IMR-90 (cell line): Measurements from ENCODE around the gene SLC12A8. TPM values are rescaled to one million over a fixed set of nuclear protein-coding genes. Genes with fewer than 3 reads are reported as not detected.

Experiments
- ATAC-seq: fragments of 200-7000 bp; cut with Tn5 transposase; 2 replicates; pipeline ENCODE4 v1.9.1; 2020; ENCODE audit warnings: low read depth, mild to moderate bottlenecking, moderate library complexity
- BruUV-seq: library from RNA; stranded (reverse); fragments of 400-500 nt; replicated peaks from 2 replicates; lab custom pipeline; 2021; lab: Mats Ljungman, UMichigan
- CTCF ChIA-PET: fragments of 300-600 bp; formaldehyde crosslinking; extraction: SDS; loops from one replicate; lab custom pipeline; 2021; ENCODE audit warnings: antibody characterized with exemption; lab: Yijun Ruan, JAX
- POLR2A ChIA-PET: fragments of 300-600 bp; sonication (Branson Sonifier 250); formaldehyde crosslinking; loops from one replicate; lab custom pipeline; 2022; ENCODE audit warnings: antibody characterized with exemption; ENCODE audit not compliant: unreplicated experiment; lab: Charles Lee
- DNase-seq: peaks from one replicate; pipeline ENCODE4 v3.0.0; 2013
- H2AFZ ChIP-seq: replicated peaks from 2 replicates; pipeline ENCODE3; 2013; ENCODE audit warnings: low read length, mild to moderate bottlenecking; ENCODE audit not compliant: poor library complexity
- H2AK5ac ChIP-seq: 2 replicates; pipeline ENCODE4 v1.6.1; 2013; ENCODE audit warnings: low read depth, low read length, inconsistent platforms
- H2AK9ac ChIP-seq: replicated peaks from 2 replicates; pipeline ENCODE3; 2013; ENCODE audit warnings: mild to moderate bottlenecking, low read depth, low read length, moderate library complexity; ENCODE audit not compliant: poor library complexity
- H2BK120ac ChIP-seq: 2 replicates; pipeline ENCODE4 v1.6.1; 2013; ENCODE audit warnings: low read depth, low read length, inconsistent platforms
- H2BK15ac ChIP-seq: 3 replicates; pipeline ENCODE4 v1.6.1; 2013; ENCODE audit warnings: low read depth, low read length, inconsistent platforms
- H2BK20ac ChIP-seq: 2 replicates; pipeline ENCODE4 v1.6.1; 2013; ENCODE audit warnings: low read depth, mild to moderate bottlenecking, inconsistent platforms, low read length, moderate library complexity
- H2BK5ac ChIP-seq: 2 replicates; pipeline ENCODE4 v1.6.1; 2013; ENCODE audit warnings: mild to moderate bottlenecking, low read depth, low read length, inconsistent platforms; ENCODE audit not compliant: poor library complexity, severe bottlenecking
- H3K14ac ChIP-seq: replicated peaks from 2 replicates; pipeline ENCODE4 v1.6.1; 2013; ENCODE audit warnings: low read depth, low read length, inconsistent platforms
- H3K18ac ChIP-seq: 2 replicates; pipeline ENCODE4 v1.6.1; 2013; ENCODE audit warnings: low read depth, low read length, control low read depth
- H3K23ac ChIP-seq: 2 replicates; pipeline ENCODE4 v1.6.1; 2013; ENCODE audit warnings: low read depth, low read length, inconsistent platforms
- H3K27ac ChIP-seq: 2 replicates; pipeline ENCODE4 v1.5.1; 2013; ENCODE audit warnings: mild to moderate bottlenecking, control low read depth, low read length; ENCODE audit not compliant: insufficient read depth
- H3K27me3 ChIP-seq: 2 replicates; pipeline ENCODE4 v1.6.1; 2013; ENCODE audit warnings: low read length; ENCODE audit not compliant: control insufficient read depth, insufficient read depth
- H3K36me3 ChIP-seq: 2 replicates; pipeline ENCODE4 v1.6.1; 2013; ENCODE audit warnings: low read length, mixed read lengths; ENCODE audit not compliant: control insufficient read depth, insufficient read depth
- H3K4ac ChIP-seq: 2 replicates; pipeline ENCODE4 v1.6.1; 2013; ENCODE audit warnings: low read depth, low read length, inconsistent platforms
- H3K4me1 ChIP-seq: 2 replicates; pipeline ENCODE4 v1.6.1; 2013; ENCODE audit warnings: low read length, mixed read lengths; ENCODE audit not compliant: control insufficient read depth, insufficient read depth
- H3K4me2 ChIP-seq: 2 replicates; pipeline ENCODE4 v1.6.1; 2013; ENCODE audit warnings: low read depth, mild to moderate bottlenecking, control low read depth, low read length, moderate library complexity
- H3K4me3 ChIP-seq: 2 replicates; pipeline ENCODE4 v1.5.1; 2013; ENCODE audit warnings: low read depth, mild to moderate bottlenecking, control low read depth, low read length, moderate library complexity; ENCODE audit not compliant: insufficient read depth
- H3K56ac ChIP-seq: 2 replicates; pipeline ENCODE4 v1.6.1; 2013; ENCODE audit warnings: low read length, inconsistent platforms; ENCODE audit not compliant: insufficient read depth; ENCODE audit errors: extremely low read depth
- H3K79me1 ChIP-seq, 2 experiments: 2 replicates each; pipeline ENCODE4 v1.6.1; 2013; ENCODE audit warnings: low read length in 2 of 2, inconsistent platforms in 1 of 2, low read depth in 1 of 2
- H3K9ac ChIP-seq: 2 replicates; pipeline ENCODE4 v1.6.1; 2013; ENCODE audit warnings: low read depth, low read length, control low read depth
- H3K9me1 ChIP-seq: 2 replicates; pipeline ENCODE4 v1.6.1; 2013; ENCODE audit warnings: low read length, inconsistent platforms; ENCODE audit not compliant: insufficient read depth
- H3K9me3 ChIP-seq: 2 replicates; pipeline ENCODE4 v1.6.1; 2013; ENCODE audit warnings: low read length; ENCODE audit not compliant: control insufficient read depth, insufficient read depth
- H4K20me1 ChIP-seq: 2 replicates; pipeline ENCODE4 v1.6.1; 2013; ENCODE audit warnings: low read length, inconsistent platforms; ENCODE audit not compliant: insufficient read depth
- H4K5ac ChIP-seq: 2 replicates; pipeline ENCODE4 v1.6.1; 2013; ENCODE audit warnings: mild to moderate bottlenecking, low read depth, low read length, control low read depth
- H4K8ac ChIP-seq, 2 experiments: 2 replicates each; pipeline ENCODE4 v1.6.1; 2013; ENCODE audit warnings: low read depth in 2 of 2, low read length in 2 of 2, control low read depth in 1 of 2, inconsistent platforms in 1 of 2
- H4K91ac ChIP-seq: 2 replicates; pipeline ENCODE4 v1.6.1; 2013; ENCODE audit warnings: low read depth, low read length, inconsistent platforms; ENCODE audit not compliant: insufficient read depth
- BHLHE40 ChIP-seq: fragments of 150-350 bp; IDR thresholded peaks from 2 replicates; pipeline ENCODE4 v1.6.1; 2016; ENCODE audit warnings: mild to moderate bottlenecking, low read depth, low read length
- CEBPB ChIP-seq: IDR thresholded peaks from 2 replicates; pipeline ENCODE4 v1.6.1; 2012; ENCODE audit warnings: low read depth, low read length, improper control_type of control experiment
- CHD1 ChIP-seq: IDR thresholded peaks from 2 replicates; pipeline ENCODE4 v1.6.1; 2012; ENCODE audit warnings: low read depth, low read length, improper control_type of control experiment
- ELK1 ChIP-seq: fragments of 150-350 bp; IDR thresholded peaks from 2 replicates; pipeline ENCODE4 v1.6.1; 2016; ENCODE audit warnings: low read depth, mild to moderate bottlenecking, low read length, moderate library complexity, borderline replicate concordance
- FOS ChIP-seq: fragments of 150-350 bp; IDR thresholded peaks from 2 replicates; pipeline ENCODE4 v1.6.1; 2016; ENCODE audit warnings: low read depth, low read length
- MAFK ChIP-seq: IDR thresholded peaks from 2 replicates; pipeline ENCODE4 v1.6.1; 2012; ENCODE audit warnings: low read depth, low read length, improper control_type of control experiment
- MAZ ChIP-seq: IDR thresholded peaks from 2 replicates; pipeline ENCODE4 v1.6.1; 2012; ENCODE audit warnings: low read depth, mild to moderate bottlenecking, low read length, improper control_type of control experiment, moderate library complexity, borderline replicate concordance
- MXI1 ChIP-seq: IDR thresholded peaks from 2 replicates; pipeline ENCODE4 v1.6.1; 2012; ENCODE audit warnings: low read depth, mild to moderate bottlenecking, low read length, moderate library complexity, borderline replicate concordance
- NFE2L2 ChIP-seq: fragments of 150-350 bp; IDR thresholded peaks from 2 replicates; pipeline ENCODE4 v1.6.1; 2016; ENCODE audit warnings: low read depth, mild to moderate bottlenecking, low read length
- POLR2A ChIP-seq: IDR thresholded peaks from 2 replicates; pipeline ENCODE4 v1.6.1; 2012; ENCODE audit warnings: mild to moderate bottlenecking, low read depth, low read length
- RAD21 ChIP-seq: IDR thresholded peaks from 2 replicates; pipeline ENCODE4 v1.6.1; 2012; ENCODE audit warnings: low read length, improper control_type of control experiment
- RCOR1 ChIP-seq: IDR thresholded peaks from 2 replicates; pipeline ENCODE4 v1.6.1; 2012; ENCODE audit warnings: mild to moderate bottlenecking, low read length, improper control_type of control experiment; ENCODE audit not compliant: insufficient replicate concordance
- RFX5 ChIP-seq: IDR thresholded peaks from 2 replicates; pipeline ENCODE4 v1.8.0; 2012; ENCODE audit warnings: low read depth, mild to moderate bottlenecking, low read length, moderate library complexity
- SMC3 ChIP-seq: fragments of 150-350 bp; IDR thresholded peaks from 2 replicates; pipeline ENCODE4 v1.6.1; 2016; ENCODE audit warnings: low read depth, mild to moderate bottlenecking, antibody characterized with exemption, low read length, moderate library complexity
- WGBS, 2 experiments: methylation state at CpG; one replicate each; pipeline versions ENCODE4 v1.1.5 to v1.1.7; 2013; ENCODE audit warnings: missing lambda C conversion rate in 2 of 2; ENCODE audit not compliant: insufficient read length in 1 of 2; ENCODE audit errors: extremely low coverage in 2 of 2; 5-methylcytosine and 5-hydroxymethylcytosine counted together
- dilution Hi-C: fragments of 300-500 bp; cut with HindIII; formaldehyde crosslinking; loops from one replicate; pipeline ENCODE4 v1.14.3; 2018; ENCODE audit warnings: low sequenced_read_pairs; ENCODE audit not compliant: unreplicated experiment
- in situ Hi-C: fragments of 300-500 bp; cut with MboI; formaldehyde crosslinking; loops from 3 replicates; pipeline ENCODE4 v1.14.3; 2019; ENCODE audit warnings: low sequenced_read_pairs, inconsistent platforms, mixed read lengths
- intact Hi-C: fragments of 100-400 bp; cut with micrococcal nuclease; formaldehyde crosslinking; loops from 2 replicates; pipeline ENCODE4 v1.10.0; 2022
- polyA plus RNA-seq, 3 experiments: library from polyadenylated mRNA; depleted of rRNA; stranded (reverse); fragments of >200 nt; gene quantifications; 2 replicates each; pipeline ENCODE4 v1.2.3, GENCODE V29; 2012; ENCODE audit warnings: low replicate concordance in 1 of 3
- total RNA-seq: library from RNA; depleted of rRNA; stranded (reverse); fragments of >200 nt; gene quantifications from 2 replicates; pipeline ENCODE4 v1.2.3, GENCODE V29; 2012
- TF ChIP-seq, protein P1 (sequence below): fragments of 150-350 bp; IDR thresholded peaks from 2 replicates; pipeline ENCODE4 v1.6.1; 2017; ENCODE audit warnings: mild to moderate bottlenecking, antibody characterized with exemption, low read length, low read depth
- TF ChIP-seq, protein P2 (sequence below): conservative IDR thresholded peaks from 2 replicates; pipeline ENCODE4 v1.5.1; 2012; ENCODE audit warnings: mild to moderate bottlenecking, low read depth, low read length, improper control_type of control experiment

SLC12A8 gene
- total and polyA plus RNA-seq, 2 of the 4 experiments (the other 2 are of a cell fraction): 2.2 to 4.3 TPM

- Histone ChIP-seq H3K9ac (no peak overlapping the region), H4K5ac (no peak overlapping the region), H3K79me1 (peaks cover 4 to 14% of the 10 kb centered on the region in 2 experiments), H3K18ac (no peak overlapping the region), H4K20me1 (0 out of 2 replicates have a peak, but pooled peaks cover 5% of the 10 kb centered on the region), H2BK15ac (no peak overlapping the region), H4K8ac (no peak overlapping the region), H3K27me3 (no peaks in the 10 kb centered on the region), H2BK120ac (no peak overlapping the region), H3K56ac (no peak overlapping the region), H3K4me2 (no peak overlapping the region), H2AK5ac (no peak overlapping the region), H3K14ac (no peak overlapping the region), H2AFZ (no peak overlapping the region), H2BK5ac (no peak overlapping the region), H3K4ac (no peak overlapping the region), H3K9me1 (no peaks in the 10 kb centered on the region; the same call in 1 of the 2 replicates), H2BK20ac (no peak overlapping the region), H3K23ac (no peak overlapping the region), H3K36me3 (peaks cover 2% of the 10 kb centered on the region; the same call in 1 of the 2 replicates), H4K91ac (no peak overlapping the region), H3K4me3 (no peak overlapping the region), H3K4me1 (no peaks in the 10 kb centered on the region), H3K27ac (no peak overlapping the region), H2AK9ac (no peak overlapping the region), H3K9me3 (peaks cover 6% of the 10 kb centered on the region)
- ChIA-PET CTCF (no interaction called here), POLR2A (interaction anchor here (0.6 kb wide), 1 partner anchor 285 kb away, joined by 7 read pairs; no protein-coding TSS in a partner anchor)
- in situ Hi-C loops: no loop called here
- intact Hi-C loops: no loop called here
- dilution Hi-C loops: no loop called here
- TF ChIP-seq RFX5 (no peak), RCOR1 (no peak), FOS (no peak), MAFK (no peak), NFE2L2 (no peak), SMC3 (no peak), POLR2A (no peak), MXI1 (no peak), MAZ (no peak), RAD21 (no peak), ELK1 (no peak), CEBPB (no peak), CHD1 (no peak), BHLHE40 (no peak)
- TF ChIP-seq, protein P1, sequence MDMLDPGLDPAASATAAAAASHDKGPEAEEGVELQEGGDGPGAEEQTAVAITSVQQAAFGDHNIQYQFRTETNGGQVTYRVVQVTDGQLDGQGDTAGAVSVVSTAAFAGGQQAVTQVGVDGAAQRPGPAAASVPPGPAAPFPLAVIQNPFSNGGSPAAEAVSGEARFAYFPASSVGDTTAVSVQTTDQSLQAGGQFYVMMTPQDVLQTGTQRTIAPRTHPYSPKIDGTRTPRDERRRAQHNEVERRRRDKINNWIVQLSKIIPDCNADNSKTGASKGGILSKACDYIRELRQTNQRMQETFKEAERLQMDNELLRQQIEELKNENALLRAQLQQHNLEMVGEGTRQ: no peak
- TF ChIP-seq, protein P2, sequence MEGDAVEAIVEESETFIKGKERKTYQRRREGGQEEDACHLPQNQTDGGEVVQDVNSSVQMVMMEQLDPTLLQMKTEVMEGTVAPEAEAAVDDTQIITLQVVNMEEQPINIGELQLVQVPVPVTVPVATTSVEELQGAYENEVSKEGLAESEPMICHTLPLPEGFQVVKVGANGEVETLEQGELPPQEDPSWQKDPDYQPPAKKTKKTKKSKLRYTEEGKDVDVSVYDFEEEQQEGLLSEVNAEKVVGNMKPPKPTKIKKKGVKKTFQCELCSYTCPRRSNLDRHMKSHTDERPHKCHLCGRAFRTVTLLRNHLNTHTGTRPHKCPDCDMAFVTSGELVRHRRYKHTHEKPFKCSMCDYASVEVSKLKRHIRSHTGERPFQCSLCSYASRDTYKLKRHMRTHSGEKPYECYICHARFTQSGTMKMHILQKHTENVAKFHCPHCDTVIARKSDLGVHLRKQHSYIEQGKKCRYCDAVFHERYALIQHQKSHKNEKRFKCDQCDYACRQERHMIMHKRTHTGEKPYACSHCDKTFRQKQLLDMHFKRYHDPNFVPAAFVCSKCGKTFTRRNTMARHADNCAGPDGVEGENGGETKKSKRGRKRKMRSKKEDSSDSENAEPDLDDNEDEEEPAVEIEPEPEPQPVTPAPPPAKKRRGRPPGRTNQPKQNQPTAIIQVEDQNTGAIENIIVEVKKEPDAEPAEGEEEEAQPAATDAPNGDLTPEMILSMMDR: no peak
- WGBS, 2 experiments: no CpG with 5 or more reads among the region's 4 CpGs
- ATAC-seq (no peak), DNase-seq (no peak)
- no TSS peak for BruUV-seq
Observed at GRCh38 chr3:125257536-125257935, 45.0 kb upstream of the SLC12A8 start.
